ENCODE measurements around the gene PPIL3. TPM values are rescaled to one million over a fixed set of nuclear protein-coding genes. Genes with fewer than 3 reads are reported as not detected.

Gene PPIL3
- total RNA-seq, 4 donors from 2014 or later, result 6.9 to 16.3 (median 13.4) TPM

GRCh38 chr2:200834701-200835100, 54.2 kb downstream of the PPIL3 start:
- Histone ChIP-seq H3K27ac (replicated peaks in 1 of 4) (no peak overlapping the region), H3K4me1 (no peaks in the 10 kb centered on the region), H3K4me3 (no peak overlapping the region), H3K36me3 (no peaks in the 10 kb centered on the region), H3K27me3 (no peaks in the 10 kb centered on the region), H3K9me3 (peaks cover 0 to 14% (median 9%) of the 10 kb centered on the region in 4 donors)
- intact Hi-C loops (cut with DNase I), result no loop called here
- TF ChIP-seq POLR2A (IDR thresholded peaks at IDR 0.05; ENCODE audit: low read depth) (no peak), POLR2AphosphoS5 (IDR thresholded peaks at IDR 0.05) (no peak), EP300 (IDR thresholded peaks at IDR 0.05) (no peak)
- TF ChIP-seq, protein P1, sequence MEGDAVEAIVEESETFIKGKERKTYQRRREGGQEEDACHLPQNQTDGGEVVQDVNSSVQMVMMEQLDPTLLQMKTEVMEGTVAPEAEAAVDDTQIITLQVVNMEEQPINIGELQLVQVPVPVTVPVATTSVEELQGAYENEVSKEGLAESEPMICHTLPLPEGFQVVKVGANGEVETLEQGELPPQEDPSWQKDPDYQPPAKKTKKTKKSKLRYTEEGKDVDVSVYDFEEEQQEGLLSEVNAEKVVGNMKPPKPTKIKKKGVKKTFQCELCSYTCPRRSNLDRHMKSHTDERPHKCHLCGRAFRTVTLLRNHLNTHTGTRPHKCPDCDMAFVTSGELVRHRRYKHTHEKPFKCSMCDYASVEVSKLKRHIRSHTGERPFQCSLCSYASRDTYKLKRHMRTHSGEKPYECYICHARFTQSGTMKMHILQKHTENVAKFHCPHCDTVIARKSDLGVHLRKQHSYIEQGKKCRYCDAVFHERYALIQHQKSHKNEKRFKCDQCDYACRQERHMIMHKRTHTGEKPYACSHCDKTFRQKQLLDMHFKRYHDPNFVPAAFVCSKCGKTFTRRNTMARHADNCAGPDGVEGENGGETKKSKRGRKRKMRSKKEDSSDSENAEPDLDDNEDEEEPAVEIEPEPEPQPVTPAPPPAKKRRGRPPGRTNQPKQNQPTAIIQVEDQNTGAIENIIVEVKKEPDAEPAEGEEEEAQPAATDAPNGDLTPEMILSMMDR (IDR thresholded peaks at IDR 0.05), result no peak
- WGBS, result 85% methylated on average over 4 of the region's 4 CpGs
- DNase-seq (ENCODE audit: extremely low spot score), result peak; percentile 19

GRCh38 chr2:200829258-200829655, 59.6 kb downstream of the PPIL3 start:
- no peak for TF ChIP-seq POLR2A (IDR thresholded peaks at IDR 0.05; ENCODE audit: low read depth)
- peaks cover 0 to 11% (median 3%) of the 10 kb centered on the region in 4 donors for H3K4me1 ChIP-seq
- no peak overlapping the region for H3K27ac ChIP-seq (replicated peaks in 1 of 4)
- peak; percentile 12 for DNase-seq (ENCODE audit: extremely low spot score)
- intact Hi-C loops (cut with DNase I), result no loop called here
- H3K36me3 ChIP-seq, result peaks cover 0 to 11% (median 6%) of the 10 kb centered on the region in 4 donors
- 90% methylated on average over 2 of the region's 2 CpGs for WGBS
- H3K9me3 ChIP-seq, result no peaks in the 10 kb centered on the region
- H3K4me3 ChIP-seq, result no peak overlapping the region
- H3K27me3 ChIP-seq, result no peaks in the 10 kb centered on the region

GRCh38 chr2:200828572-200829257, 60.2 kb downstream of the PPIL3 start:
- peaks cover 0 to 11% (median 3%) of the 10 kb centered on the region in 4 donors for H3K4me1 ChIP-seq
- H3K9me3 ChIP-seq, result no peaks in the 10 kb centered on the region
- WGBS, result 96% methylated on average over 9 of the region's 9 CpGs
- DNase-seq (ENCODE audit: extremely low spot score), result peak; percentile 4
- H3K27ac ChIP-seq (replicated peaks in 1 of 4), result no peak overlapping the region
- peaks cover 0 to 17% (median 9%) of the 10 kb centered on the region in 4 donors for H3K36me3 ChIP-seq
- TF ChIP-seq POLR2A (IDR thresholded peaks at IDR 0.05; ENCODE audit: low read depth), result no peak
- TF ChIP-seq EP300 (IDR thresholded peaks at IDR 0.05), result no peak
- no peak for TF ChIP-seq POLR2AphosphoS5 (IDR thresholded peaks at IDR 0.05)
- TF ChIP-seq, protein P1 (IDR thresholded peaks at IDR 0.05), result no peak
- H3K4me3 ChIP-seq, result no peak overlapping the region
- intact Hi-C loops (cut with DNase I), result no loop called here
- no peaks in the 10 kb centered on the region for H3K27me3 ChIP-seq

GRCh38 chr2:200828104-200828503, 60.8 kb downstream of the PPIL3 start:
- WGBS, result 87% methylated on average over 2 of the region's 2 CpGs
- TF ChIP-seq EP300 (IDR thresholded peaks at IDR 0.05) (no peak), POLR2A (IDR thresholded peaks at IDR 0.05; ENCODE audit: low read depth) (no peak), POLR2AphosphoS5 (IDR thresholded peaks at IDR 0.05) (no peak)
- TF ChIP-seq, protein P1 (IDR thresholded peaks at IDR 0.05), result no peak

GRCh38 chr2:200821686-200822245, 67.1 kb downstream of the PPIL3 start:
- Histone ChIP-seq H3K9me3 (no peaks in the 10 kb centered on the region), H3K27ac (replicated peaks in 1 of 4) (no peak overlapping the region), H3K4me3 (no peak overlapping the region), H3K27me3 (no peaks in the 10 kb centered on the region), H3K4me1 (peaks cover 0 to 21% (median 16%) of the 10 kb centered on the region in 4 donors), H3K36me3 (peaks cover 51 to 70% (median 60%) of the 10 kb centered on the region in 4 donors)
- TF ChIP-seq POLR2A (IDR thresholded peaks at IDR 0.05; ENCODE audit: low read depth) (no peak), EP300 (IDR thresholded peaks at IDR 0.05) (no peak), POLR2AphosphoS5 (IDR thresholded peaks at IDR 0.05) (no peak)
- TF ChIP-seq, protein P1 (IDR thresholded peaks at IDR 0.05), result no peak
- intact Hi-C loops (cut with DNase I), result no loop called here
- 86% methylated on average over 6 of the region's 6 CpGs for whole genome bisulfite sequencing
- DNase-seq (ENCODE audit: extremely low spot score), result peak; percentile 53

More at GRCh38 chr2:200828104-200828503, 60.8 kb downstream of the PPIL3 start:
- peaks cover 0 to 11% (median 3%) of the 10 kb centered on the region in 4 donors for H3K4me1 ChIP-seq
- no peak overlapping the region for H3K4me3 ChIP-seq
- H3K36me3 ChIP-seq, result peaks cover 0 to 18% (median 9%) of the 10 kb centered on the region in 4 donors
- H3K9me3 ChIP-seq, result no peaks in the 10 kb centered on the region
- intact Hi-C loops (cut with DNase I), result no loop called here
- no peaks in the 10 kb centered on the region for H3K27me3 ChIP-seq
- no peak overlapping the region for H3K27ac ChIP-seq (replicated peaks in 1 of 4)
- DNase-seq (ENCODE audit: extremely low spot score), result peak; percentile 55

Data from esophagus muscularis mucosa (tissue), 4 donors.